ENCODE data around the gene PLXNA4.

The PLXNA4 gene

DNA sequence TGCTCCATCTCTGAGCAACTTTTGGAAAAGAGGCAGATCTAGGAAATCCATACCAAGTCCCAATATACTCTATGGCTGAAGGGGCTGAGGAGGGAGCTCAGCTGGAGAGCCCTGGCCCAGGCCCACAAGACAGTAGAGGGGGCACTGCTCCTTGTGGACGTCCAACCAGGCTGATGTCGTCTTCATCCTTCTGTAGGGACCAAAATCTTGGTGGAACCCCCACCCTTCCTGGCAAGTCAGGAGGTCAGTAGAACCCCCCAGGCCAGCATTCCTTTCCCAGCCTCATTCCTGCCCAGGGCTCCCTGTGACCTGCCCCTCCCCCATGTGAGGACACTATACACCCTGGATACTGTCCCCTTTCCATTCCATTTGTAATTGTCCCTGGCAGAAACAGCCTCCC is 152.0 kb downstream of the PLXNA4 start:
- no peak overlapping the region for H3K9ac ChIP-seq (ENCODE audit: low read length)
- no peaks in the 10 kb centered on the region for H3K79me2 ChIP-seq (ENCODE audit: insufficient read depth, low read length)
- no peaks in the 10 kb centered on the region for H3K9me3 ChIP-seq (ENCODE audit: insufficient read depth, low read length)
- H3K4me2 ChIP-seq (ENCODE audit: low read depth, low read length, poor library complexity, severe bottlenecking) = no peak overlapping the region
- no peaks in the 10 kb centered on the region for H3F3A ChIP-seq (ENCODE audit: insufficient read depth)
- H3K27ac ChIP-seq (ENCODE audit: low read depth, low read length) = no peak overlapping the region
- TF ChIP-seq CTCF (IDR thresholded peaks at IDR 0.05; ENCODE audit: insufficient read depth, low read length, poor library complexity, severe bottlenecking) = no peak
- no peak for TF ChIP-seq EZH2phosphoT487 (conservative IDR thresholded peaks at IDR 0.05; ENCODE audit: low read length)
- no peak overlapping the region for H3K4me3 ChIP-seq (ENCODE audit: insufficient read depth, low read length, poor library complexity, severe bottlenecking)
- H3K27me3 ChIP-seq (ENCODE audit: low read length) = no peaks in the 10 kb centered on the region
- no peak overlapping the region for H2AFZ ChIP-seq (ENCODE audit: low read depth, low read length, severe bottlenecking)
- H3K36me3 ChIP-seq (ENCODE audit: low read length) = no peaks in the 10 kb centered on the region
- H3K9me2 ChIP-seq (replicated peaks; ENCODE audit: insufficient read depth, low read length) = no peaks in the 10 kb centered on the region
- H4K20me1 ChIP-seq (ENCODE audit: low read depth, low read length) = no peaks in the 10 kb centered on the region

DNA sequence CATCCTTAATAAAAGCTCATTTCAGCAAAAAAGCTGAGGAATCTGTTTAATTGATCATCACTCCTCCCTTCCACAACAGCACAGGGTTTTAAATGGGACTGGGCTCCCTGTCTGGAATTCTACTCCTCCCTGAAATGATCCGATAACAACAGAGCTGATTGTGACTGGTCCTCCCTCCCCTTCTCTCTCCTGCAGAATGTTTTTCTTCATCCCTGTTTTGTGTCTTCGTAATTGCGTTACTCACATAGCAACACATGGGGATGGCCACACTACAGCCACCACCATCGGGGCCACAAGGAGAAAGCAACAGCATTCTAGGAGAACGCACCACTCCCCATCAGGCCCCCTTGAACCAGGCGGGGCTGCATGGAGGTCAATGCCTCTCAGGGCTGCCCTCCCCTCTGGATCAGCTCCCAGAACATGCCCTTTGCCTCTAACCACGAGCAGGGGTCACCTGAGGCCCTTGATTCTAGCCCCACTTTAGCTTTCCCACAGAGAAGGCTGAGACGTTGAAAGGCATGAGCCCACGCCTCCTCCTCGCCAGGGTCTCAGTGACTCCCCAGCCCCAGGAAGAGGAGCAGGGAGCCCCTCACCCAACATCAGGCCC is 152.6 kb downstream of the PLXNA4 start:
- no peaks in the 10 kb centered on the region for H3K27me3 ChIP-seq (ENCODE audit: low read length)
- H2AFZ ChIP-seq (ENCODE audit: low read depth, low read length, severe bottlenecking) = no peak overlapping the region
- H3K9me2 ChIP-seq (replicated peaks; ENCODE audit: insufficient read depth, low read length) = no peaks in the 10 kb centered on the region
- no peak overlapping the region for H3K4me2 ChIP-seq (ENCODE audit: low read depth, low read length, poor library complexity, severe bottlenecking)
- TF ChIP-seq CTCF (IDR thresholded peaks at IDR 0.05; ENCODE audit: insufficient read depth, low read length, poor library complexity, severe bottlenecking) (no peak), EZH2phosphoT487 (conservative IDR thresholded peaks at IDR 0.05; ENCODE audit: low read length) (no peak)
- no peak overlapping the region for H3K4me3 ChIP-seq (ENCODE audit: insufficient read depth, low read length, poor library complexity, severe bottlenecking)
- H3K9ac ChIP-seq (ENCODE audit: low read length) = no peak overlapping the region
- H3K36me3 ChIP-seq (ENCODE audit: low read length) = no peaks in the 10 kb centered on the region
- no peaks in the 10 kb centered on the region for H3K79me2 ChIP-seq (ENCODE audit: insufficient read depth, low read length)
- no peaks in the 10 kb centered on the region for H4K20me1 ChIP-seq (ENCODE audit: low read depth, low read length)
- H3K27ac ChIP-seq (ENCODE audit: low read depth, low read length) = no peak overlapping the region
- H3K9me3 ChIP-seq (ENCODE audit: insufficient read depth, low read length) = no peaks in the 10 kb centered on the region
- H3F3A ChIP-seq (ENCODE audit: insufficient read depth) = no peaks in the 10 kb centered on the region

DNA sequence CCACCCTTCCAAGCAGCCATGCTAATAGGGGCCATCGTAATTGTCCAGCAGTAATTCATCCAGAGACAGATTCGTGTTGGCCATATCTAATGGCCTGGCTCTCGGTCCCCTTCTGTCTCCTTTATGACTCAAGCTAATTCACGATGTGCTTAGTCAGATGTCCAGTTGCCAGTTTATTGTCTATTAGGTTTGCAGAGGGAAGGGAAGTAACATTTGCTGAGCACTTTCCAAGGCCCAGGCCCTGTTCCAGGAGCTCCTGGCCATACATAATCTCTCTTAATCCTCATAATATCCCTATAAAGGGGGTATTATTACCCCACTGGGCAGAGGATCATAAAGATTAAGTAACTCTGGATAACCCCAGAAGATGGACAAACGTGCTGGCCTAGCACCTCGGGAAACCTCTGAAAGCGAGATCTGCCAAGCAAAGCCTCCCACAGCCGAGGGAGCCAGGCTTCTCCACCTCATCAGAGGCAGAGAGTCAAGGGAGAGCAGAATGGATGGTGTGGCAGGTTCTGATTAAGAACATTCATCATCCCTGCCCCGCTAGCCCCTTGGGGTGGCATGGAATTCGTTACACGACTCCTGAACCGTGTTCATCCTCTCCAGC is 153.7 kb downstream of the PLXNA4 start:
- Histone ChIP-seq H3K27ac (ENCODE audit: low read depth, low read length) (no peak overlapping the region), H3K9me2 (replicated peaks; ENCODE audit: insufficient read depth, low read length) (no peaks in the 10 kb centered on the region), H3K9me3 (ENCODE audit: insufficient read depth, low read length) (no peaks in the 10 kb centered on the region), H3F3A (ENCODE audit: insufficient read depth) (no peaks in the 10 kb centered on the region), H3K9ac (ENCODE audit: low read length) (no peak overlapping the region), H3K27me3 (ENCODE audit: low read length) (no peaks in the 10 kb centered on the region), H3K4me3 (ENCODE audit: insufficient read depth, low read length, poor library complexity, severe bottlenecking) (no peak overlapping the region), H4K20me1 (ENCODE audit: low read depth, low read length) (no peaks in the 10 kb centered on the region), H3K79me2 (ENCODE audit: insufficient read depth, low read length) (no peaks in the 10 kb centered on the region), H2AFZ (ENCODE audit: low read depth, low read length, severe bottlenecking) (no peak overlapping the region), H3K36me3 (ENCODE audit: low read length) (no peaks in the 10 kb centered on the region), H3K4me2 (ENCODE audit: low read depth, low read length, poor library complexity, severe bottlenecking) (no peak overlapping the region)
- TF ChIP-seq EZH2phosphoT487 (conservative IDR thresholded peaks at IDR 0.05; ENCODE audit: low read length) (no peak), CTCF (IDR thresholded peaks at IDR 0.05; ENCODE audit: insufficient read depth, low read length, poor library complexity, severe bottlenecking) (no peak)
